SKM-1 (cell line): ENCODE data around the gene TBPL1.
A peak's percentile ranks its signal among the peaks of the same experiment; 100 is the strongest.
"Not testable (repeated sequence)": the region's sequence is repeated elsewhere in the genome, so short reads cannot be mapped to it uniquely, and the experiment has no call there.

ENCODE experiments used
- DNase-seq: peaks from one replicate; lab custom pipeline; 2025; ENCODE audit not compliant: unreplicated experiment; lab: John Stamatoyannopoulos, UW

The TBPL1 gene

DNA sequence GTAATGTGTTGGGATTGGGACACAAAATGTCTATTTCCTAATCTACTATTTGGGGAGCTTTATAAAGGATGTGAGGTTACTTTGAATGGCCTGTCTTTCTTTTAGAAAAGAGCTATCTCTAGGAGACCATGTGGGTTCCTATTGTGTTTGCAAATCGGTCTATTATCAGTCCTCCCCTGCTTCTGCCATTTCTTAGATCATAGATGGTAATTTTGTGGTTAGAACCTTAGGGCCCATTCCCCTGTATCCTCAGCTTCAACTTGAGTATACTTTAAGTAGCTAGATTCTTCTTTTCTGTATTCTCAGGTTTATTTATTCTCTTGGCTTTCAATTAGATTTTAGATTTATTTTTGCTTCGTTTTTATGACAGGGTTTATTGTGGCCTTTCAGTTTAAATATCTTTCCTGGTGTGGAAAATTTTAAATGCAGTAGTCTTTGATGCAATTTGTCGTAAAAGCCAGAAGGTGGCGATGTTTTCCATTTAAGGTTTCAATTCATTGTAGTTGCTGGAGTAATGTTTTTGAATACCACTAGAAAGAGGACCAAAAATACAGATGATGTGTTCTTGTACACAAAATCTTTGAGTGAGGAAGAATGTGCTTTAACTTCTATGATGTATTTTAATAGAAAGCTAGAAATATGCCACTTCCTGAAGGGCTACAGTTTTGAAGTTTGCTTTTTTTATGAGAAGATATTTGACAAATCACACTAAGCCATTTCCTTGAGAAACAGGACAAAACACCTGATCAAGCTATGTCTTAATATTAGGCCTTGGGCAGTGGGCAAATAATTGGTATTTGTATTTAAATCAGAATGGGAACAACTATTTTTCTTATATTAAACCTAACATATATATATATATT lies 20.3 kb downstream of the TBPL1 start:
- DNase-seq: peak; percentile 6

DNA sequence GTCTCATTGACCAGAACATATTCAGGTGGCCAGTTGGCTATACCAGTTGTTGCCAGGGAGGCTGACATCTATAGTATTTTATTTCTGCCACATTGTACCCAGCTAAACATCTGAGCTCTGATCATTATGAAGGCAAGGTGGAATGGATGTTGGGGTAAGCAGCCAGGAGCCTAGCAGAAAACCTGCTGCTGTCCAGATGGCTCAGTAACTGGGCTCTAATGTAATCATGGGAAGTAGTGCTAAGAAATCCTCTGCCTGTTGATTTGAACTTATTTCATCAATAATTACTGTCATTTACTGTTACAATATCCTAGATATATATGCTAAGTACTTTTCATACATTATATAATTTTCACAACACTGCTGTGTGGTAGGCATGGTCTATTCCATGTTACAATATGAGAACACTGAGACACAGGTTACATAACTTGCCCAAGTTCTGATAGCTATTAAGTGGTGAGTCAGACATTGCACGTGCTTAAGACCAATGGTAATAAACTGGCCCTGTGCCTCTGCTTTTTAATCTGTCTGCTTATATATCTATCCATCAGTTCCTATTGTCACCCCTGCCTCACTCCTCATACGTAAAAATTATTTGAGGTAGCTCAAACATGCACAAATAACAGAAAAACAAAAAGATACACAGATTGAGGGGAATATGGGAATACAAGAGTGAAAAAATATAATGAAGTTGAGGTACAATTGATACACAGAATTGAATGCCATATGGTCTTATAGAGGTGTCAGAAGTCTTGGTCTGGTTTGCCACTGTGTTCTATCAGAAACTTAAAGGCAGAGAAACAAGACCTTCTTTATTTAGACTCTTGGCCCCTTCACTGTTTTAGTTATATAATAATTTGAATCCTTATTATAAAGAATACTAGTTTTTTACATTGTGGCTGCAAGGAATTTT lies 25.2 kb downstream of the TBPL1 start:
- no peak for DNase-seq

DNA sequence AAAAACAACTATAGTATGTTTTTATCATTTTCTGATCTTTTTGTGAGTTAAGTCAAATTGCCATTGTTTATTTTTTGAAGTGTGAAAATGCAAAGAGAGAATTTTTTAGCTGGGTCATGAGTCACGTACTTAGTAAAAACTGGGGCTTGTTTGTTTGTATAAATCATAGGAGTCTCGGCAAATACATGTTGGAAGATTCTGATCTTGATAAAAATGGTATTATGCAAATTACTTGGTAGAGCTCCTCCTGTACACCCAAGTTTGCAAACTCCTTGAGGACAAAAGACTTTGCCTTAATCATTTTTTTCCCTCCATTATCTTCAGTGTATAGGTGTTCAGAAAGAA lies 25.8 kb downstream of the TBPL1 start:
- no peak for DNase-seq

DNA sequence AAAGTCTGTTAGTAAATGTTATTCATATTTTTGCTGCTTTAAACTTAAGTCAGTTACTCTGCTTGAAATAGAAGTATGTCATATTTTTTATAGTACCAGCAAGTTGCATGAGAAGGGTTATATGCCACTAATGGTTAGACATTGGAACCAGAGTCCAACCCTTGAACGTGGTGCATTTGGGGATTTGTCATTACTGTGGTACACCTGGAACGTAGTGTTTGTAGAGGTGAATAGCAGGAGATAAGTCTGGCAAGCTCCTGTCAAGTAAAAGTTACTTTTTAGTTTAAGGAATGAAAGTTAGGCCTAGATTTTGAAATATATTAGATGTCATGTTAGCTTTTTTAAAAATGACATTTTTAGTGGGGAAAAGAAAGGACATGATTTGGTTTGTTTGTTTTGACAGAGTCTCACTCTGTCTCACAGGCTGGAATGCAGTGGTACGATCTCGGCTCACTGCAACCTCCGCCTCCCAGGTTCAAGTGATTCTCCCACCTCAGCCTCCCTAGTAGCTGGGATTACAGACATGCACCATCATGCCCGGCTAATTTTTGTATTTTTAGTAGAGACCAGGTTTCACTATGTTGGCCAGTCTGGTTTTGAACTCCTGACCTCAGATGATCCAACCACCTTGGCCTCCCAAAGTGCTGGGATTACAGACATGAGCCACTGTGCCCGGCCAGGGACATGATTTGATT lies 26.4 kb downstream of the TBPL1 start:
- not testable (repeated sequence) for DNase-seq

DNA sequence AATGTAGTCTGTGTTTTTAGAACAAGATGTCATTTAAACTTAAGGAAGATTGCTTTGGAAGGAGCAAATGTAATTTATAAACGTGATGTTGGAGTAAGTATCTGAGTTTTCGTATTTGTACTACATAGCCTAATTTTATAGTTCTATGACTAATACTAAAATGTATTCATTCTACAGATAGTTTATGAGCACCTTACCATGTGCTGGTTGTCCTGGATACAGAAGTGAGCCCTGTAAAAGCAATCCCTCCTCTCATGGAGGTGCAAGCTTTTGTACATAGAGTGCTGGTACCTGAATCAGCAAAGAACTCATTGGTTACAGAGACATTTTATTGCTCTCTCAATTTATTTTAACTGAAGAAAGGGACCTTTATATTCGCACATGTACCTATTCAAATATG lies 27.1 kb downstream of the TBPL1 start:
- DNase-seq: no peak

DNA sequence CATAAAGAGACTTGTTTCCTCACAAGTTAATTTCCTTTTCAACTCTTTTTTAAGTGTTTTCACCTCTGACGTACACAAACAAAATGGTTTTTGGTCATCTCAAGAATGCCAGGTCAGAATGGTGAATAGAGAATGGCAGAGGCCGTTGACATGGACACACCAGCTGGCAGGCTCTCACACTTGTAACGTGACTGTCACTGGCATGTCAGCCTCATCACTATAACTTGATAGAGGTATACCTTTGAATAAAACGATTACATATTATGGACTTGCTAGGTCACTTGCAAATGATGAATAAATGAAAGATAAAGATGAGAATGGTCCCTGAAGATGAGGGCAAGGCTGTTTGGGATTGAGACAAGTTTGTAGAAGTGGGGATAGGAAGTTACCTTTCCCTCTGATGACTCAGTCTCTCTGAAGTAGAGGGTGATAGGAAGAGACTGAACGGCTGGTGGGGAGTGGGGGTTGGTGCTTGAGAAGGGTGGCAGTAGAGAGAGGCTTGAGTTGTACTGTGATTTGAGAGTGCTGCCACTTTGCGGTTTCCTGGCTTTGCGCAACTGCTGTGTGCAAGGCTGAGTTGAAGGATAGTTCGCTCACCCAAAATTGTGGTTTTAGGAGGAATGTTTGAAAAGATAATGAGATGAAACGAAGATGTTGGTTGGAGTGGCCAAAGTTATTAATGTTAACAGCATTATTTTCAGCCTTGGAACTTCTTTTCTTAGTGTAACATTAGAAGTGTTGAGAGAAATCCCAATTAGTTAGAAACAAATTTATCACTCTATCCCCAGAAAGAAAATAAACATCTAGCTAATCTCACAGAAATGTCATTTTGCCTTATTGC lies 30.3 kb downstream of the TBPL1 start:
- DNase-seq: peak; percentile 77

DNA sequence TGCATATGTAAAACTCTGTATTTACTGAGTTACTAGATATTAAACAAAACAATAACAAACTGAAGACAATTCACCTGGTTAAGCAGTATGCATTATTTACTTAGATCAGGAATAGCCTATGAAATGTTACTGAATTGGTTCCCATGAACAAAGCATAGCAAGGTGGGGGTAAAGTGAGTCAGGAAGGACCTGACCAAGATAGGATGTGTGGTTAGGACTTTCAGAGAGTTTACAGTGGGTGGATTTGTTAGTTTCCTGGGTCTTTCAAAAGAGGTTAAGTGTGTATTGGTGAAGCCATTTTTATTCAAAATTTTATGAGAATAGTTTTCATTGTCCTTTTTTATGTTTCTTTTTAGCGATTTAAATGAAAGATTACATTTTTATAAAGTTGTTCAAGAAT lies 32.9 kb downstream of the TBPL1 start:
- DNase-seq: no peak

DNA sequence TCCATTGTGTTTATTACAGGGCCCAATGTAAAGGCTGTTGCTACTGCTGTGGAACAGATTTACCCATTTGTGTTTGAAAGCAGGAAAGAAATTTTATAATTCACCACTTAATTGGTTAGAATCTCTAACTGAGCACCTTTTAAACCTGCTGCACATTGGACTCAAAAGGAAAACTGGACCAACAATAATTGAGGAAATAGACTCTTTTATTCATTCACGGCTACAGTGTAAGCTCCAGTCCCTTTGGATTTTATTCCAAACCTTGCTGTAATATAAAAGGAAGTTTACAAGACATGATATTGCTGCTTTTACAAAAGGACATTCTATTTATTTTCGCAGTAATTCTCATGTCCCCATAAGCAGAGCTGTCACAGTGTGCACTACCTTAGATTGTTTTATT lies 33.9 kb downstream of the TBPL1 start:
- DNase-seq: no peak

DNA sequence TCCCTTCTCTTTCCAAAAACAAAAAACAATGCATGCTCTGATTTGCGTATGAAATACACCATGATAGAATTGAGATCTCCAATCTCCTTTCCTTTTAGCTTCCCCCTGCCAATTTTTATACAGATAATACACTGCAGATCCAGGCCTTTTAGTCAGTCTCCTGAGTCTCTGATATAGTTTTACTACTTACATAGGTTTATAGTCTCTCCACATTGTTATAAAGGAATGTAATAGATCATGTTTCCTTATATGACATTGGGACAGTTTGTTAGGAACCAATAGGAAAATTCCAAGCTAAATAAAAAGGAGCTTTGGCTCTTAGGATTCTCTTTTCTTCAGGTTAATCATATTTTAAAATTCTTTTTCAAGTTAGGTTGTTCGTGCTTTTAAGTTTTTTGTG lies 36.5 kb downstream of the TBPL1 start:
- DNase-seq: no peak

DNA sequence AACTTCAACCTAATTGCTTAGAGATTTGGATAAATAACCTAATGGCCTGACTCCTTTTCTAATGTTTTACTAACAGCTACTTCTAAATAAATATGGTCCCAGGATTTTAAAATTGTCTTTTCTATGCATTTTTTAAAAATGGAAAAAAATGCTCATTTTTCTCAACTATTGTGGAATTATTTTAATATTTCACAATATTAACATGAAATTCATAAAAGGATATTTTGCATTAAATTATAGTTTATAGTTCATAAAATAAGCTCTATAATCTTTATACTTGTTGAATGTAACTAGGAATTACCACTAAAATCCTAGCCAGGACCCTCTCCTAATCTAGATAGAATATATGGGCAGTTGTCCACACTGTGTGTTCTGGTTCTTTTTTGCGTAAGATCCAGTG lies 37.3 kb downstream of the TBPL1 start:
- no peak for DNase-seq

DNA sequence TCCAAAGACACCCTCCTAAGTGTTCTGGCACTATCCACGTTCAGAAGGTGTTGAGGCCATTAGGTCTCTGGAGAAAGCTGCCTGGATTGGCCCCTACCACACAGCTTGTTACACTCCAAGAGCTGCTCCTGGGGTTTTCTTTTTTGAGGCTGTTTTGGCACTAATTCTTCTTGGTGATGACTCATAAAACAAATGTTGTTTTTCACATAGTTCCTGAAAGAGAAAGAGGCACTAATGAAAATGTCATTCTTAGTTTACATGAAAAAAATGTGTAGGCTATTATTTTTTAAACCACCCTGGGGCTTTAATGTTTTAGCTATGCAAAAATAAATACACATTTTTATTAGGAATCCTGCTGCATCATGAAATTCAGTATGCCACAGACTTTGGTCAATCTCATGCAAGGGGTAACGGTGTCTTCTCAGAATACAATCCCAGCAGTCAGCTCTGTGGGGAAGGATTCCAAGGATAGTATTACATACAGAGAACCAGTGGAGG lies 38.1 kb downstream of the TBPL1 start:
- no peak for DNase-seq

DNA sequence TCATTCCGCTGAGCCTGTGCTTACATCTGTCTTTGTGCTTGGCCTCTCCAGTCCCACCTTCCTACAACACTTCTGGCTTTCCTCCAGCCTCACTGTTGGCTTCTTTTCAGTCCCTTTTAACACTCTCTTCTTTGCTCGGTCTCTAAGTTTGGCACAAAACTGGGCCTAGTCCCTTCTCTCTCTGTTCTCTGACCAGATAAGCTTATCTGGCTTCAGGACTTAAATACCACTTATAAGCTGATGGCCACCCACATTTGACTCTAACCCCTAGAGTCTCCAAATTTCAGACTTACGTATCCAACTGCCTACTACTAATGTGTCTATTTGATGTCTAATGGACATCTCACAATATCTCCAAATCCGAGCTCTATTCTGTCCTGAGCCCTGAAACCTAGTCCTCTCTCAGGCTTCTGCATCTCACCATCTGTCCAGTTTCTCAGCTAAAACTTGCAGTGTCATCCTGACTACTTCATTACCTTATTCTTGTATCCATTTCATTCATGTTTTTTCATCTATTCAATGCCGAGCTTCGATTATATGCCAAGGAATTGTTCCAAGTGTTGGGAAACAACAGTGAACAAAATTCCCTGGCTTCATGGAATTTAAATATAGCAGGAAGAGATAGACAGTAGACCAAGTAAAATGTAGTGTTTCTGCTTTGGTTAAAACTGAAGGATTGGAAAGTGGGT lies 40.1 kb downstream of the TBPL1 start:
- no peak for DNase-seq

DNA sequence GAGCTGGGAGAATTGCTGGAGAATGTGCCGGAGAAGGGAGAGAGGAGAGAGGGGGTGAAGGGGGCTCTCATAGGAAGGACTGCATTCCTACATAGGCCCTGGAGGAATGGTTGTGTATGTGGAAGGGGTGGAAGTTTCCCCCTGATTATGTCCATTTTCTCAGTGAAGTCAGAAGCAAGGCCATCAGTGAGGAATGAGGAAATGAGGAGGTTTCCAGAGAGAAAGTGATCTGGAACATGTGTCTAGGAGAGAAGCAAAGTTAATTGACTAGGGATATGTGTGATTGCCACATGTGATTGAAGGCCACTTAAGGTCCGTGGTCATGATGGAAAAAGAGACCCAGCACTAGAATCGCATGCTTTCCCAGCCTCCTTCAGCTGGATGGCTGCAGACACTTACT lies 42.3 kb downstream of the TBPL1 start:
- no peak for DNase-seq

DNA sequence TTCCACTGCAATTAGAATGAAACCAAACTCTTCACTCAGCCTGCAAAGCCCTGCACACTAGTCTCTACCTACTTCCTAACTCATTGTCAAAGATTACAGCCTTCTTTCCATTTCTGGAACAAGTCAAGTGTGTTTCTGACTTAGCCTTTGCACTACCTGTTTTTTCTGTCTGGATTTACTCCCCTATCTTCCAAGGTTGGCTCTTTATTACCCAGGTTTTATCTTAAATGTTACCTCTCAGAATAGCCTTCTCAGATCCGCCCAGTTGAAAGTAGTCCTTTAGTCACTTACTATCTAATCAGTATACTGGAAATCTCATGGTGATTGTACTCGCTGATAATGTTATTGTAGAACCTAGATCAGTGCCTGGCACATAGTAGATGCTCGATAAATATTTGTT lies 42.7 kb downstream of the TBPL1 start:
- no peak for DNase-seq

DNA sequence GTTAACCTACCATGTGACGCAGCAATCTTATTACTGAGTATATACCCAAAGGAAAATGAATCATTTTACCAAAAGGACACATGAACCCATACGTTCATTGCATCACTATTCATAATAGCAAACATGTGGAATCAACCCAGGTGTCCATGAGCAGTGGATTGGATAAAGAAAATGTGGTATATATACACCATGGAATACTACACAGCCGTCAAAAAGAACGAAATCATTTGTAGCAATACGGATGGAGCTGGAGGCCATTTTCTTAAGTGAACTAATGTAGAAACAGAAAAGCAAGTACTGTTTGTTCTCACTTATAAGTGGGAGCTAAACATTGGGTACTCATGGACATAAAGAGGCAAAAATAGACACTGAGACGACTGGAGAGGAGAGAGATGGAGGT lies 44.2 kb downstream of the TBPL1 start:
- no peak for DNase-seq

DNA sequence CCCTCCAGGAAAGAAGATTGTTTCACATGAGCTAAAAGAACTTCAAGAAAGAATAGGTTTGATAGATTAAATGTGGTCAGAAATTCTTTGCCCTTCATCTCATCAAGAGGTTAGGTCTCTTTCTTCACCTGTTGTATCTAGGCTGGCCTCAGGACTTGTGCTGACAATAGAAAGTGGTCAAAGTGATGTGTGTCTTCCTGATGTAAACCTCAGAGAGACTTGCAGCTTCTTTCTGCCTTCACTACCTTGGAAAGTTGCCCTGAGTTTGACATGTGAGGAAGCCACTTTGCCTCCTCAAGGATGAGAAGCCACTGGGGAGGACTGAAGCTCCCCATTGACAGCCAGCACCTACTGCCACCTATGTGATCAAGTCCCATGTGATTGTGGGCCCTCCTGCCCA lies 46.3 kb downstream of the TBPL1 start:
- no peak for DNase-seq

DNA sequence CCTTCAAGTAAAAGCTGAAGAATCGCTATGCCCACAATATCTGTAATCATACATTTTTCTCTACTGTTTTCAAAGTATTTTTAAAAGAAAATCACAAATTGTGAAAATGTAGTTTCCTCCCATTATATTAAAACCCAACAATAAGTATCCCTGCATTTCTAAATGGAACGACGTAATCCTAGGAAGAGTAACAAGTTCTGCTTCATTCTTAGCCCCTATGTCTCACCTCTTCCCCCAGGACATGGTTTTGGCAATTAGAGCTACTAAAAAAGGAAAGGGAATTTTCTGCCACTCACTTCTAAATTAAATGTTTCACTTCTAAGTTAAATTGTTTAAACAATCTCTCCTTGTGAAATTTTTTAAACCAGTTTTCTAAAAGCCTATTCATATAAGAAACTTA lies 47.4 kb downstream of the TBPL1 start:
- no peak for DNase-seq

DNA sequence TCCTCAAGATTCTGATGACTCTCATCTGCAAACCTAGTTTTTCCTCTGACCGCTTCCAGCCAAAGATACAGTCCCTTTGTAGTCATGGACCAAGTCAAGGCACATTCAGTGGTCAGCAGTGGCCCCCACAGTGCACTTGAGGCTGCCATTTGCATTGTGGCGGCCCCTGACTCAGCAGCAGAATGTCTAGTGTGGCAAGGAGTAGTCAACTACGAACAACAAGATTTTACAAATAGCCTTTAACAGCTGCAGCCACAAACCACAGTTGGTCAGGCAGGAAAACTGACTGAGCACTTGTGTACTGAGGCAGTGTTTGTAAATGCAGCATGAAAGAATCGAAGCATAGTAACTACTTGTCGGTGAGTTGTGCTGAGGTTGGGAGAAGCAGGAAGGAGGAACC lies 49.8 kb downstream of the TBPL1 start:
- DNase-seq: no peak

DNA sequence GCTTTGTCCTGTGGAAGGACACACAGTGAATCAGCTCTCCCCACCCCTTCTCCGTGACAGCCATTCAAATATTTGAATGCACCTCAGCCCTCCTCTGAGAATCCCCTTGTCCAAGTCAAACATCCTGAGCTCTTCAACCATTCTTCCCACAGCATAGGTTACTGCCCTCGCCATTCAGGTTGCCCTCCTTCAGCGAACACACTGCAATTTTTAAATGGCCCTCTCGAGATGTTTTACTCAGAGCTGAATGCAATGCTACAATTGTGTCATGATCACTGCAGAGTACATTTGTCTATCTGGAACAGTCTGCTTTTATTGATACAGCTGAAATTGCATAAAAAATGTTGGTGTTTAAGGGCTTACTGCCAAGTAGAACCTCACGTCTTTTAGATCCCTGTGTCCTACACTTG lies 50.5 kb downstream of the TBPL1 start:
- no peak for DNase-seq

DNA sequence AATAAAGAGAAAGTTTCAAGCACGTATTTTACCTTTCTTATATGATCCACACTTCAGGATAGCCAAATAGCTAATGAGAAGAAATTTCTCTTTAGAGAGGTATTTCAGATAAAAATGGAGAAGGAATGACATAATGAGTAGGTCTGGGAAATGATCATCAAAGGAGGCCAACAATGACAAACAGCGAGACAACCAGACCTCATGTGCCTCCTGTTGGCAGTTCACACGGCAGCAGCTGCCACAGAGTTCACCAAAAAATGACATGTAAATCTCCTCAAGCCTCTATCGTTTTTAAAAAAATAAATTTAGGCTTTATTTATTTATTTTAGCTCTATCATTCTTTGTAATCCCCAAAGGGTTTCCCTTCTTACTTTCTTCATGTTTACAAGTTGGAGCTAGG lies 51.7 kb downstream of the TBPL1 start:
- DNase-seq: no peak
